ENCODE results near the gene SCYL3. TPM values are rescaled to one million over a fixed set of nuclear protein-coding genes. Genes with fewer than 3 reads are reported as not detected.
A peak's percentile ranks its signal among the peaks of the same experiment; 100 is the strongest.

Gene SCYL3
- polyA plus RNA-seq, 1 of the 3 experiments (the other 2 are of a cell fraction) = 5.9 TPM

DNA sequence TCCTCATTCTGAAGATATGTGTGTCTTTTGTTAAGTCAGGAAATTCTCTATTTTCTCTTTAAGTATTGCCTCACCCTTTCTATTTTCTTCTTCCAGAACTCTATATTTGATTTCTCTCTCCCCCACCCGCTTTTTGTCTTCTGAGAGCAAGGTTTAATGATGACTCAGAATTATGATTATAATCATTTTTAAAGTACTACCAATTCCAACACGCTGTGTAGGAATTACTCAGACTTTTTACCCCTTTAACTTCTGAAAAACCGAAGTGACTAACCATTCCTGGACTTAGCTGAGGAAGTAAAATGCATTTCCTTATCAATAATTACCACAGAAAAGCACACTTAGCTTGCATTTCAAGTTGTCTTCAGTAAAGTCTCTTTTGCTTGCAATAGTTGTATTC lies 20.8 kb upstream of the SCYL3 start:
- peak overlapping the region; percentile 47 to 76; a peak in 3 of 4 replicates for H3K27ac ChIP-seq (ENCODE audit: low read depth in 2 of 2, low read length in 1 of 2)
- no peaks in the 10 kb centered on the region for H3K36me3 ChIP-seq (replicated peaks in 1 of 2; ENCODE audit: control insufficient read depth in 1 of 2, insufficient read depth in 2 of 2, low read length in 1 of 2)
- H3K79me2 ChIP-seq (ENCODE audit: insufficient read depth) = no peaks in the 10 kb centered on the region
- no peaks in the 10 kb centered on the region for H3K9me3 ChIP-seq
- H3K4me3 ChIP-seq (ENCODE audit: low read depth in 2 of 2, low read length in 1 of 2) = no peak overlapping the region
- TF ChIP-seq, protein P1, sequence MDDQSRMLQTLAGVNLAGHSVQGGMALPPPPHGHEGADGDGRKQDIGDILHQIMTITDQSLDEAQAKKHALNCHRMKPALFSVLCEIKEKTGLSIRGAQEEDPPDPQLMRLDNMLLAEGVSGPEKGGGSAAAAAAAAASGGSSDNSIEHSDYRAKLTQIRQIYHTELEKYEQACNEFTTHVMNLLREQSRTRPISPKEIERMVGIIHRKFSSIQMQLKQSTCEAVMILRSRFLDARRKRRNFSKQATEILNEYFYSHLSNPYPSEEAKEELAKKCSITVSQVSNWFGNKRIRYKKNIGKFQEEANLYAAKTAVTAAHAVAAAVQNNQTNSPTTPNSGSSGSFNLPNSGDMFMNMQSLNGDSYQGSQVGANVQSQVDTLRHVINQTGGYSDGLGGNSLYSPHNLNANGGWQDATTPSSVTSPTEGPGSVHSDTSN (IDR thresholded peaks at IDR 0.05) = peak; percentile 22; the same call in 1 of the 2 replicates
- TF ChIP-seq FOSL2 (IDR thresholded peaks at IDR 0.05; ENCODE audit: borderline replicate concordance, low read depth) (peak; percentile 71), TCF12 (IDR thresholded peaks at IDR 0.05) (peak; percentile 64), MAX (IDR thresholded peaks at IDR 0.05; ENCODE audit: low read depth) (peak; percentile 53; the same call in 1 of the 2 replicates), JUND (IDR thresholded peaks at IDR 0.05) (peak; percentile 74), EP300 (IDR thresholded peaks at IDR 0.05; ENCODE audit: borderline replicate concordance in 1 of 2, low read depth in 1 of 2, low read length in 1 of 2) (peak in 1 of 2 experiments; percentile 58; a peak in 1 of 4 replicates), EZH2phosphoT487 (IDR thresholded peaks at IDR 0.05; ENCODE audit: borderline replicate concordance, low read depth) (no peak), TEAD4 (IDR thresholded peaks at IDR 0.05; ENCODE audit: borderline replicate concordance, insufficient read depth) (0 out of 2 replicates have a peak, but pooled peaks have one; percentile 25), NFIC (IDR thresholded peaks at IDR 0.05; ENCODE audit: borderline replicate concordance) (0 out of 2 replicates have a peak, but pooled peaks have one; percentile 31), MEF2A (IDR thresholded peaks at IDR 0.05; ENCODE audit: borderline replicate concordance, low read depth) (peak; percentile 20; the same call in 1 of the 2 replicates), YY1 (IDR thresholded peaks at IDR 0.05; ENCODE audit: low read depth) (no peak)
- no peaks in the 10 kb centered on the region for H4K20me1 ChIP-seq (ENCODE audit: insufficient read depth)
- H3K4me1 ChIP-seq (ENCODE audit: control insufficient read depth in 1 of 2, insufficient read depth in 2 of 2, low read depth in 1 of 2, low read length in 1 of 2) = peaks cover 0 to 11% of the 10 kb centered on the region in 2 experiments; a peak in 3 of 4 replicates
- no peak for DNase-seq
- peaks cover 11% of the 10 kb centered on the region for H3F3A ChIP-seq (replicated peaks; ENCODE audit: insufficient read depth)
- peak overlapping the region; percentile 61 for H3K4me2 ChIP-seq
- ChIA-PET POLR2A (no interaction called here), CTCF (interaction anchor here (0.8 to 1.3 kb wide), 2 partner anchors 14 to 161 kb away, joined by 3 to 5 read pairs; no protein-coding TSS in a partner anchor)
- 10% methylated on average over 3 of the region's 3 CpGs for WGBS (ENCODE audit: low lambda C conversion rate)
- H3K9ac ChIP-seq = peak overlapping the region; percentile 30; the same call in 1 of the 2 replicates
- no peaks in the 10 kb centered on the region for H3K27me3 ChIP-seq (ENCODE audit: insufficient read depth)
- peak overlapping the region; percentile 29; the same call in 1 of the 2 replicates for H2AFZ ChIP-seq (ENCODE audit: low read depth)
- no peaks in the 10 kb centered on the region for H3K9me2 ChIP-seq

DNA sequence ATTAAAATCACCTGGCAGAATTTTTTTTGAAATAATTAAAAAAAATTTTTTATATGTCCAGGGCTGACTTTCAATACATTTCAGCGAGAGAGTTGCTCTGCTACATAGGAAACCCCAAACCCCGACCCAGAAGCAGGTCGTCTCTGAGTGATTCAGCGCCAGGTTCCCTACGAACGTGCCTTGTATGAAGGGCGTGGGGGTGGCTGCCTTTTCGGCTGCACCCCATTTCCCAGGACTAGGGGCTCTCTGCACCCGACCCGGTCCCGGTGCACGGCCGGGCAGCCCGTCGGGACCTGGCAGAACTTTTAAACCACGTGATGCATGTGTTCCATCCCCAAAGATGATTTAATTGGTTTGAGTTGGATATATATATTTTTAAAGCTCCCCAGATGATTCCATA lies 15.8 kb upstream of the SCYL3 start:
- ChIA-PET CTCF (no interaction called here), POLR2A (no interaction called here)

More for the DNA sequence above, 15.8 kb upstream of the SCYL3 start:
- Histone ChIP-seq H3K36me3 (replicated peaks in 1 of 2; ENCODE audit: control insufficient read depth in 1 of 2, insufficient read depth in 2 of 2, low read length in 1 of 2) (no peaks in the 10 kb centered on the region), H2AFZ (ENCODE audit: low read depth) (no peak overlapping the region; the same call in 1 of the 2 replicates), H4K20me1 (ENCODE audit: insufficient read depth) (no peaks in the 10 kb centered on the region), H3K9me3 (no peaks in the 10 kb centered on the region), H3K4me3 (ENCODE audit: low read depth in 2 of 2, low read length in 1 of 2) (no peak overlapping the region), H3K4me2 (no peak overlapping the region), H3K27me3 (ENCODE audit: insufficient read depth) (no peaks in the 10 kb centered on the region), H3K27ac (ENCODE audit: low read depth in 2 of 2, low read length in 1 of 2) (no peak overlapping the region), H3K79me2 (ENCODE audit: insufficient read depth) (no peaks in the 10 kb centered on the region), H3K9me2 (no peaks in the 10 kb centered on the region), H3K9ac (no peak overlapping the region), H3K4me1 (ENCODE audit: control insufficient read depth in 1 of 2, insufficient read depth in 2 of 2, low read depth in 1 of 2, low read length in 1 of 2) (peaks cover 0 to 5% of the 10 kb centered on the region in 2 experiments; a peak in 2 of 4 replicates), H3F3A (replicated peaks; ENCODE audit: insufficient read depth) (peaks cover 4% of the 10 kb centered on the region)
- TF ChIP-seq EZH2phosphoT487 (IDR thresholded peaks at IDR 0.05; ENCODE audit: borderline replicate concordance, low read depth) (no peak), JUND (IDR thresholded peaks at IDR 0.05) (no peak), RAD21 (IDR thresholded peaks at IDR 0.05; ENCODE audit: low read length) (no peak), SIN3A (IDR thresholded peaks at IDR 0.05; ENCODE audit: borderline replicate concordance, low read depth, low read length) (no peak)
- TF ChIP-seq, protein P2, sequence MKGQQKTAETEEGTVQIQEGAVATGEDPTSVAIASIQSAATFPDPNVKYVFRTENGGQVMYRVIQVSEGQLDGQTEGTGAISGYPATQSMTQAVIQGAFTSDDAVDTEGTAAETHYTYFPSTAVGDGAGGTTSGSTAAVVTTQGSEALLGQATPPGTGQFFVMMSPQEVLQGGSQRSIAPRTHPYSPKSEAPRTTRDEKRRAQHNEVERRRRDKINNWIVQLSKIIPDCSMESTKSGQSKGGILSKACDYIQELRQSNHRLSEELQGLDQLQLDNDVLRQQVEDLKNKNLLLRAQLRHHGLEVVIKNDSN (IDR thresholded peaks at IDR 0.05; ENCODE audit: borderline replicate concordance, low read depth) = no peak
- TF ChIP-seq, protein P3, sequence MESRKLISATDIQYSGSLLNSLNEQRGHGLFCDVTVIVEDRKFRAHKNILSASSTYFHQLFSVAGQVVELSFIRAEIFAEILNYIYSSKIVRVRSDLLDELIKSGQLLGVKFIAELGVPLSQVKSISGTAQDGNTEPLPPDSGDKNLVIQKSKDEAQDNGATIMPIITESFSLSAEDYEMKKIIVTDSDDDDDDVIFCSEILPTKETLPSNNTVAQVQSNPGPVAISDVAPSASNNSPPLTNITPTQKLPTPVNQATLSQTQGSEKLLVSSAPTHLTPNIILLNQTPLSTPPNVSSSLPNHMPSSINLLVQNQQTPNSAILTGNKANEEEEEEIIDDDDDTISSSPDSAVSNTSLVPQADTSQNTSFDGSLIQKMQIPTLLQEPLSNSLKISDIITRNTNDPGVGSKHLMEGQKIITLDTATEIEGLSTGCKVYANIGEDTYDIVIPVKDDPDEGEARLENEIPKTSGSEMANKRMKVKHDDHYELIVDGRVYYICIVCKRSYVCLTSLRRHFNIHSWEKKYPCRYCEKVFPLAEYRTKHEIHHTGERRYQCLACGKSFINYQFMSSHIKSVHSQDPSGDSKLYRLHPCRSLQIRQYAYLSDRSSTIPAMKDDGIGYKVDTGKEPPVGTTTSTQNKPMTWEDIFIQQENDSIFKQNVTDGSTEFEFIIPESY (IDR thresholded peaks at IDR 0.05; ENCODE audit: borderline replicate concordance, low read depth) = no peak
- 93% methylated on average over 16 of the region's 16 CpGs for WGBS (ENCODE audit: low lambda C conversion rate)
- DNase-seq = no peak

Measured in SK-N-SH (cell line).